GM23248 (cell line): ENCODE results near the gene P2RX5.

Experiments used
- EZH2 ChIP-seq: fragments of 200-600 bp; sonication (generic); IDR thresholded peaks from 2 replicates; pipeline ENCODE4 v1.6.1; 2018; ENCODE audit warnings: antibody characterized with exemption, mild to moderate bottlenecking; ENCODE audit not compliant: insufficient read depth, poor library complexity, severe bottlenecking
- EZH2phosphoT487 ChIP-seq: fragments of 200-600 bp; sonication (generic); IDR thresholded peaks from 2 replicates; pipeline ENCODE4 v1.6.1; 2018; ENCODE audit warnings: antibody characterized with exemption, moderate library complexity, mild to moderate bottlenecking, low read depth; ENCODE audit not compliant: insufficient read depth

- TF ChIP-seq EZH2phosphoT487 = no peak
- TF ChIP-seq EZH2 = no peak
These were observed 26.4 kb downstream of the P2RX5 start for GRCh38 chr17:3669548-3669947.
